Spleen (tissue), 7 donors: ENCODE measurements around the gene ANKFN1.

Experiments used
- POLR2A ChIP-seq, 3 donors: fragments of 450-650 bp; IDR thresholded peaks; one replicate each; pipeline ENCODE4 v1.5.1; 2017; ENCODE audit warnings: antibody characterized with exemption in 3 of 3, mild to moderate bottlenecking in 1 of 3
- POLR2AphosphoS5 ChIP-seq, 3 donors: sonication (generic); formaldehyde crosslinking; IDR thresholded peaks; one replicate each; pipeline ENCODE4 v1.5.1; 2017; ENCODE audit warnings: antibody characterized with exemption in 3 of 3
- TF ChIP-seq, protein P1 (sequence below), 11 experiments: fragments of 200-600 bp in 7 of 11; fragments of 450-650 bp in 4 of 11; sonication (generic) in 4 of 11; IDR thresholded peaks in 8 of 11; conservative IDR thresholded peaks in 3 of 11; 1 replicate in 7 of 11; 2 replicates in 4 of 11; pipeline versions ENCODE4 v1.4.0 to v1.8.0; 2016 to 2021; ENCODE audit warnings: antibody characterized with exemption in 11 of 11, inconsistent platforms in 4 of 11, mild to moderate bottlenecking in 1 of 11
- donor health status: DM: no; HTN: no; CAD: no; lungs with moderate emphysema.
- donor health status: DM: no; HTN: no; CAD: no.
- donor health status: DM: no; HTN: no; CAD: no.

DNA sequence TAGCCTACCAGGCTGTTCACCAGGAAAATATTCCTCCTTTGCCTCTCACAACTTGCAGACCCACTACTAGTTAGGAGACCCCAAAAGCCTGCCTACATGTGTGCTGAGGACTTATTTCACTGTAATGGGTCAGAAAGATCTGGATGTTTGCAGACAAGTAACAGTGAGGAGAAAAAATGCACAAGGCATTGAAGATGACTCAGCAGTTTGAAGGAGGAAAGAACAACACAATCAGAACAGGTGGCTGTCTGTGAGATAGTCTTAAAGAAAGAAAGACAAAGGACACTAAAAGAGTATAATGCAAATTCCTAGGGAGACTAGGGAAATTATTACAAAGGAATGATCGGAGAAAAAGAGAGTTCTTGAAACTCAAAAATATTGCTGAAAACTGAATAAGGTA lies 69.0 kb downstream of the ANKFN1 start:
- TF ChIP-seq, protein P1, sequence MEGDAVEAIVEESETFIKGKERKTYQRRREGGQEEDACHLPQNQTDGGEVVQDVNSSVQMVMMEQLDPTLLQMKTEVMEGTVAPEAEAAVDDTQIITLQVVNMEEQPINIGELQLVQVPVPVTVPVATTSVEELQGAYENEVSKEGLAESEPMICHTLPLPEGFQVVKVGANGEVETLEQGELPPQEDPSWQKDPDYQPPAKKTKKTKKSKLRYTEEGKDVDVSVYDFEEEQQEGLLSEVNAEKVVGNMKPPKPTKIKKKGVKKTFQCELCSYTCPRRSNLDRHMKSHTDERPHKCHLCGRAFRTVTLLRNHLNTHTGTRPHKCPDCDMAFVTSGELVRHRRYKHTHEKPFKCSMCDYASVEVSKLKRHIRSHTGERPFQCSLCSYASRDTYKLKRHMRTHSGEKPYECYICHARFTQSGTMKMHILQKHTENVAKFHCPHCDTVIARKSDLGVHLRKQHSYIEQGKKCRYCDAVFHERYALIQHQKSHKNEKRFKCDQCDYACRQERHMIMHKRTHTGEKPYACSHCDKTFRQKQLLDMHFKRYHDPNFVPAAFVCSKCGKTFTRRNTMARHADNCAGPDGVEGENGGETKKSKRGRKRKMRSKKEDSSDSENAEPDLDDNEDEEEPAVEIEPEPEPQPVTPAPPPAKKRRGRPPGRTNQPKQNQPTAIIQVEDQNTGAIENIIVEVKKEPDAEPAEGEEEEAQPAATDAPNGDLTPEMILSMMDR (IDR thresholded peaks at IDR 0.05 in 8 of 11, conservative IDR thresholded peaks at IDR 0.05 in 3 of 11), result no peak
- TF ChIP-seq POLR2AphosphoS5 (IDR thresholded peaks at IDR 0.05) (no peak), POLR2A (IDR thresholded peaks at IDR 0.05) (no peak)
